Measurements from ENCODE around the gene LRRC14B. TPM values are rescaled to one million over a fixed set of nuclear protein-coding genes. Genes with fewer than 3 reads are reported as not detected.

LRRC14B gene
- polyA plus RNA-seq, 1 of the 3 experiments (the other 2 are of a cell fraction), result not detected

- ChIA-PET POLR2A (no interaction called here), CTCF (interaction anchor here (0.6 kb wide), 1 partner anchor 764 kb away, joined by 3 read pairs; no protein-coding TSS in a partner anchor)
- no peaks in the 10 kb centered on the region for H3F3A ChIP-seq (replicated peaks; ENCODE audit: insufficient read depth)
- no peak overlapping the region for H3K4me3 ChIP-seq (ENCODE audit: low read depth in 2 of 2, low read length in 1 of 2)
- no peaks in the 10 kb centered on the region for H3K36me3 ChIP-seq (replicated peaks in 1 of 2; ENCODE audit: control insufficient read depth in 1 of 2, insufficient read depth in 2 of 2, low read length in 1 of 2)
- no peak overlapping the region for H2AFZ ChIP-seq (ENCODE audit: low read depth)
- 56% methylated on average over 16 of the region's 21 CpGs for WGBS (ENCODE audit: low lambda C conversion rate)
- no peaks in the 10 kb centered on the region for H3K9me3 ChIP-seq
- H3K4me1 ChIP-seq (ENCODE audit: control insufficient read depth in 1 of 2, insufficient read depth in 2 of 2, low read depth in 1 of 2, low read length in 1 of 2), result peaks cover 0 to 19% of the 10 kb centered on the region in 2 experiments; a peak in 1 of 4 replicates
- no peak overlapping the region for H3K9ac ChIP-seq
- H3K4me2 ChIP-seq, result no peak overlapping the region
- H3K27ac ChIP-seq (ENCODE audit: low read depth in 2 of 2, low read length in 1 of 2), result no peak overlapping the region
- H3K79me2 ChIP-seq (ENCODE audit: insufficient read depth), result no peaks in the 10 kb centered on the region
- H4K20me1 ChIP-seq (ENCODE audit: insufficient read depth), result no peaks in the 10 kb centered on the region
- H3K9me2 ChIP-seq, result no peaks in the 10 kb centered on the region
- no peak for DNase-seq
- no peaks in the 10 kb centered on the region for H3K27me3 ChIP-seq (ENCODE audit: insufficient read depth)
- TF ChIP-seq FOXJ3 (CRISPR knock-in tag; IDR thresholded peaks at IDR 0.05) (no peak), MAX (IDR thresholded peaks at IDR 0.05; ENCODE audit: low read depth) (no peak), RCOR1 (IDR thresholded peaks at IDR 0.05; ENCODE audit: low read length) (no peak), EP300 (IDR thresholded peaks at IDR 0.05; ENCODE audit: borderline replicate concordance in 1 of 2, low read depth in 1 of 2, low read length in 1 of 2) (no peak), TEAD4 (IDR thresholded peaks at IDR 0.05; ENCODE audit: borderline replicate concordance, insufficient read depth) (no peak), FOSL2 (IDR thresholded peaks at IDR 0.05; ENCODE audit: borderline replicate concordance, low read depth) (no peak), TCF12 (IDR thresholded peaks at IDR 0.05) (peak; percentile 48; the same call in 1 of the 2 replicates)
Measured at GRCh38 chr5:185095-186070, 5.9 kb upstream of the LRRC14B start.

- Histone ChIP-seq H3K36me3 (replicated peaks in 1 of 2; ENCODE audit: control insufficient read depth in 1 of 2, insufficient read depth in 2 of 2, low read length in 1 of 2) (no peaks in the 10 kb centered on the region), H3K4me1 (ENCODE audit: control insufficient read depth in 1 of 2, insufficient read depth in 2 of 2, low read depth in 1 of 2, low read length in 1 of 2) (peaks cover 0 to 19% of the 10 kb centered on the region in 2 experiments; a peak in 1 of 4 replicates), H3K4me3 (ENCODE audit: low read depth in 2 of 2, low read length in 1 of 2) (no peak overlapping the region), H4K20me1 (ENCODE audit: insufficient read depth) (no peaks in the 10 kb centered on the region), H3K4me2 (no peak overlapping the region), H3K9me3 (no peaks in the 10 kb centered on the region), H3K27me3 (ENCODE audit: insufficient read depth) (no peaks in the 10 kb centered on the region), H3F3A (replicated peaks; ENCODE audit: insufficient read depth) (no peaks in the 10 kb centered on the region), H3K9ac (no peak overlapping the region), H3K9me2 (no peaks in the 10 kb centered on the region), H3K79me2 (ENCODE audit: insufficient read depth) (no peaks in the 10 kb centered on the region), H2AFZ (ENCODE audit: low read depth) (no peak overlapping the region), H3K27ac (ENCODE audit: low read depth in 2 of 2, low read length in 1 of 2) (no peak overlapping the region)
- ChIA-PET POLR2A (no interaction called here), CTCF (interaction anchor here (1.2 kb wide), 1 partner anchor 10 kb away, joined by 3 read pairs; no protein-coding TSS in a partner anchor)
- WGBS (ENCODE audit: low lambda C conversion rate), result 77% methylated on average over 21 of the region's 28 CpGs
- DNase-seq, result no peak
- no peak for TF ChIP-seq MXI1 (IDR thresholded peaks at IDR 0.05; ENCODE audit: low read depth, low read length)
- TF ChIP-seq MEF2A (IDR thresholded peaks at IDR 0.05; ENCODE audit: borderline replicate concordance, low read depth), result no peak
- TF ChIP-seq EZH2phosphoT487 (IDR thresholded peaks at IDR 0.05; ENCODE audit: borderline replicate concordance, low read depth), result no peak
- TF ChIP-seq FOSL2 (IDR thresholded peaks at IDR 0.05; ENCODE audit: borderline replicate concordance, low read depth), result no peak
- no peak for TF ChIP-seq RCOR1 (IDR thresholded peaks at IDR 0.05; ENCODE audit: low read length)
- TF ChIP-seq CHD2 (IDR thresholded peaks at IDR 0.05; ENCODE audit: low read length, partially characterized antibody), result no peak
- TF ChIP-seq NFIC (IDR thresholded peaks at IDR 0.05; ENCODE audit: borderline replicate concordance), result no peak
- TF ChIP-seq IRF3 (IDR thresholded peaks at IDR 0.05; ENCODE audit: low read depth, low read length), result no peak
- no peak for TF ChIP-seq USF2 (IDR thresholded peaks at IDR 0.05; ENCODE audit: borderline replicate concordance, low read depth, low read length)
- TF ChIP-seq, protein P1, sequence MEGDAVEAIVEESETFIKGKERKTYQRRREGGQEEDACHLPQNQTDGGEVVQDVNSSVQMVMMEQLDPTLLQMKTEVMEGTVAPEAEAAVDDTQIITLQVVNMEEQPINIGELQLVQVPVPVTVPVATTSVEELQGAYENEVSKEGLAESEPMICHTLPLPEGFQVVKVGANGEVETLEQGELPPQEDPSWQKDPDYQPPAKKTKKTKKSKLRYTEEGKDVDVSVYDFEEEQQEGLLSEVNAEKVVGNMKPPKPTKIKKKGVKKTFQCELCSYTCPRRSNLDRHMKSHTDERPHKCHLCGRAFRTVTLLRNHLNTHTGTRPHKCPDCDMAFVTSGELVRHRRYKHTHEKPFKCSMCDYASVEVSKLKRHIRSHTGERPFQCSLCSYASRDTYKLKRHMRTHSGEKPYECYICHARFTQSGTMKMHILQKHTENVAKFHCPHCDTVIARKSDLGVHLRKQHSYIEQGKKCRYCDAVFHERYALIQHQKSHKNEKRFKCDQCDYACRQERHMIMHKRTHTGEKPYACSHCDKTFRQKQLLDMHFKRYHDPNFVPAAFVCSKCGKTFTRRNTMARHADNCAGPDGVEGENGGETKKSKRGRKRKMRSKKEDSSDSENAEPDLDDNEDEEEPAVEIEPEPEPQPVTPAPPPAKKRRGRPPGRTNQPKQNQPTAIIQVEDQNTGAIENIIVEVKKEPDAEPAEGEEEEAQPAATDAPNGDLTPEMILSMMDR (IDR thresholded peaks at IDR 0.05), result no peak
- TF ChIP-seq SIN3A (IDR thresholded peaks at IDR 0.05; ENCODE audit: borderline replicate concordance, low read depth, low read length), result no peak
- no peak for TF ChIP-seq FOXM1 (IDR thresholded peaks at IDR 0.05; ENCODE audit: low read depth)
- TF ChIP-seq GABPA (IDR thresholded peaks at IDR 0.05; ENCODE audit: low read depth), result no peak
- no peak for TF ChIP-seq EP300 (IDR thresholded peaks at IDR 0.05; ENCODE audit: borderline replicate concordance in 1 of 2, low read depth in 1 of 2, low read length in 1 of 2)
- no peak for TF ChIP-seq YY1 (IDR thresholded peaks at IDR 0.05; ENCODE audit: low read depth)
- TF ChIP-seq MAX (IDR thresholded peaks at IDR 0.05; ENCODE audit: low read depth), result no peak
Measured at GRCh38 chr5:186091-187041, 4.9 kb upstream of the LRRC14B start.
